Ascending aorta (tissue), 2 donors: ENCODE measurements around the gene SYNE3. TPM values are rescaled to one million over a fixed set of nuclear protein-coding genes. Genes with fewer than 3 reads are reported as not detected.

ENCODE experiments used
- DNase-seq, 2 donors: peaks; one replicate each; pipeline ENCODE4 v3.0.0-alpha.2; 2019; ENCODE audit warnings: low spot score in 2 of 2
- H3K27ac ChIP-seq, 2 donors: fragments of 200-600 bp; sonication (generic); one replicate each; pipeline ENCODE4 v1.5.1; 2016 to 2017; ENCODE audit warnings: mild to moderate bottlenecking in 1 of 2
- H3K27me3 ChIP-seq: fragments of 200-600 bp; sonication (generic); one replicate; pipeline ENCODE4 v1.5.1; 2017
- H3K36me3 ChIP-seq, 2 donors: fragments of 200-600 bp; sonication (generic); one replicate each; pipeline ENCODE4 v1.5.1; 2016
- H3K4me1 ChIP-seq, 2 donors: fragments of 200-600 bp; sonication (generic); one replicate each; pipeline ENCODE4 v1.5.1; 2016 to 2017; ENCODE audit warnings: mild to moderate bottlenecking in 1 of 2
- H3K4me3 ChIP-seq, 2 donors: fragments of 200-600 bp; sonication (generic); one replicate each; pipeline ENCODE4 v1.5.1; 2016 to 2017; ENCODE audit warnings: mild to moderate bottlenecking in 1 of 2
- H3K9me3 ChIP-seq, 2 donors: fragments of 200-600 bp; sonication (generic); one replicate each; pipeline ENCODE4 v1.5.1; 2016
- CTCF ChIP-seq, 3 experiments: fragments of 200-600 bp in 2 of 3; fragments of 450-650 bp in 1 of 3; sonication (generic) in 2 of 3; IDR thresholded peaks; one replicate each; pipeline ENCODE4 v1.5.1; 2016 to 2019; ENCODE audit warnings: antibody characterized with exemption in 3 of 3, mild to moderate bottlenecking in 1 of 3, moderate library complexity in 1 of 3
- intact Hi-C: fragments of 100-400 bp; cut with DNase I; formaldehyde crosslinking; loops from one replicate; pipeline ENCODE4 v1.15.1; 2023
- total RNA-seq: library from RNA; depleted of rRNA; stranded (reverse); fragments of >200 nt; gene quantifications from one replicate; pipeline ENCODE4 v1.1.0, GENCODE V29; 2016

Gene SYNE3
- total RNA-seq, 1 donor from 2014 or later, result 84.1 TPM

- no peak for DNase-seq
- Histone ChIP-seq H3K27me3 (no peaks in the 10 kb centered on the region), H3K4me1 (peaks cover 25 to 53% of the 10 kb centered on the region in 2 donors), H3K27ac (peak overlapping the region; percentile 53 to 60), H3K9me3 (no peaks in the 10 kb centered on the region), H3K36me3 (no peaks in the 10 kb centered on the region), H3K4me3 (no peak overlapping the region)
- TF ChIP-seq CTCF (IDR thresholded peaks at IDR 0.05), result no peak
- intact Hi-C loops, result loop anchor here (5.0 to 10.0 kb wide), 4 partner anchors 206 to 1267 kb away; partner anchors contain the start of genes ATG2B, GSKIP, PAPOLA and VRK1
These were observed 14.2 kb upstream of the SYNE3 start for GRCh38 chr14:95530473-95531276.

- no peak for DNase-seq
- H3K36me3 ChIP-seq, result no peaks in the 10 kb centered on the region
- no peak for TF ChIP-seq CTCF (IDR thresholded peaks at IDR 0.05)
- no peak overlapping the region for H3K27ac ChIP-seq
- H3K4me1 ChIP-seq, result peaks cover 20 to 63% of the 10 kb centered on the region in 2 donors
- no peak overlapping the region for H3K4me3 ChIP-seq
- H3K27me3 ChIP-seq, result no peaks in the 10 kb centered on the region
- no peaks in the 10 kb centered on the region for H3K9me3 ChIP-seq
- intact Hi-C loops, result no loop called here
These were observed 12.8 kb upstream of the SYNE3 start for GRCh38 chr14:95529216-95529615.

DNA sequence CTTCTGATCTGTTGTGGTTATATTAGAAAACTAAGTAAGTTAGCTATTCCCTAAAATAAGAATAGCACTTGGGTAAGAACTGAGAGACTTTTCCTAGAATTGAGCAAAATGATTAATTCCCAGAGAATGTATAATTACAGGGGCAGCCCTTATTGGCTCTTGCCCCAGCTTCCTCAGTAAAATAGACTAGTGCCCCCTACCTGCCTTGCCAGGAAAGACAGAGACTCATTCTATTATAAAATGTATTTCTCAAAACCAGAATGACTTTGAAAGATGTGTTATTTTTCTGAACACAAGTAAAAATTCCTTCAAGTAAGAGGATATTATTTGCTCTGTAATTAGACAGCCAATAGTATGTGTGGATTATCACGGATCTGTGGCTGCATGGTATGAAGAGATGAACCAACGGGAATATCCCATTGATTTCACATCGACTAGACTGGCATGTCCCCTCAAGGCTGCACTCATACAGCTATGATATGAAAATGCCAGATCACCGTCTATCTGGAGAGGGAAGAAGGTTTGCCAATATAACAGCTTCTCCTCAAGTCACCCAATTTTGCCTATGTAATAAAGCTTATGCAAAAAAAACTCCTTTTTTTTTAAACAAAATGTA is 11.0 kb upstream of the SYNE3 start:
- H3K4me1 ChIP-seq, result peaks cover 11 to 60% of the 10 kb centered on the region in 2 donors
- peak overlapping the region; percentile 81 to 83 for H3K27ac ChIP-seq
- peak in 1 of 2 donors; percentile 89 for DNase-seq

DNA sequence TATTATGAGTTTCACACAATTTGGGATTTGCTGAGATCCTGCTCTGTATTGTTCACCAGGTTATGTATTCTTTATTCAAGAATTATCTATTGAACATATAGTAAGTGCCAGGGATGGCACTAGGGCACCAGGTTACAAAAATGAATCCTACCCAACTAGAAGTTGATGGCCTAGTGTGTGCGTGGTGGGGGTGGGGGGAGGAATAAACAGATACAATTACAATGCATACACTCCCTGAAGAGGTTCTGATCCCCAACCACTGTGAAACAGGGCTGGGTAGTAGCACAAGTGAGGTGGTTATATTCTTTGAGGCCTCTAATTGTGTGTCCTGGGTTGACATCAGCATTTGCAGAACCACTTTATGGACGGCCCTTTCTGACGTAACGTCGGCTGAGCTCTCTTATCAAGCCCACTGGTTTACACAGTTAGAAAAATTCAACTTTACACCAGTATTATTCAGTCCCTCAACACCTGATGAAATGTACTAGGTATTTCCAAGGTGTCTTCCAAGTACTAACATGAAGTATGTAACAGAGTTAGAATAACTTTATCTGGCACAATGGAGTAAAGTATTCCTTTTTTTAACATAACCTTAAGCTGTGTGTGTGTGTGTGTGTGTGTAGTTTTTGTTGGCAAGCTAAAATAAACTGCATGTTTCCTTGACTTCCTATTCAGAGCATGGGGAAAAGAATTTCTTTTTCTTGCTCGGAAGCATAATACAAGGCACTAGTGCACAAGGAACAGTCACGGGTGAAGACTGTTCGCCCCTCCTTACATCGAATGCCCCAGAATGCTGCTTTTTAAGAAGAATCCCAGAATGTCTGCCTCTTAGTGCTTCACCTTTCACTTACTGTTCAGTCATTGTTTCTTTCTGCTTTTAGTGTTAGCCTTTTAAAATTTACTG is 10.3 kb upstream of the SYNE3 start:
- no peaks in the 10 kb centered on the region for H3K27me3 ChIP-seq
- peaks cover 7 to 53% of the 10 kb centered on the region in 2 donors for H3K4me1 ChIP-seq
- DNase-seq, result no peak
- H3K36me3 ChIP-seq, result no peaks in the 10 kb centered on the region
- peak overlapping the region; percentile 81 to 83 for H3K27ac ChIP-seq
- peak overlapping the region in 1 of 2 donors; percentile 36 for H3K4me3 ChIP-seq
- no peaks in the 10 kb centered on the region for H3K9me3 ChIP-seq
- TF ChIP-seq CTCF (IDR thresholded peaks at IDR 0.05), result no peak
- intact Hi-C loops, result loop anchor here (1.0 to 2.0 kb wide), 4 partner anchors 7 to 84 kb away; no protein-coding TSS in a partner anchor

More for the DNA sequence above, 11.0 kb upstream of the SYNE3 start:
- peak overlapping the region in 1 of 2 donors; percentile 36 for H3K4me3 ChIP-seq
- intact Hi-C loops, result loop anchor here (1.0 to 2.0 kb wide), 4 partner anchors 8 to 85 kb away; no protein-coding TSS in a partner anchor
- H3K36me3 ChIP-seq, result no peaks in the 10 kb centered on the region
- H3K27me3 ChIP-seq, result no peaks in the 10 kb centered on the region
- peak; percentile 76 to 87 (median 84) for TF ChIP-seq CTCF (IDR thresholded peaks at IDR 0.05)
- no peaks in the 10 kb centered on the region for H3K9me3 ChIP-seq

- DNase-seq, result no peak
These were observed 9.5 kb upstream of the SYNE3 start for GRCh38 chr14:95525999-95526398.

More at GRCh38 chr14:95525999-95526398, 9.5 kb upstream of the SYNE3 start:
- Histone ChIP-seq H3K36me3 (no peaks in the 10 kb centered on the region), H3K4me3 (no peak overlapping the region), H3K9me3 (no peaks in the 10 kb centered on the region), H3K27me3 (no peaks in the 10 kb centered on the region), H3K4me1 (peaks cover 7 to 47% of the 10 kb centered on the region in 2 donors), H3K27ac (peak overlapping the region; percentile 81 to 83)
- TF ChIP-seq CTCF (IDR thresholded peaks at IDR 0.05), result no peak
- intact Hi-C loops, result loop anchor here (2.0 kb wide), 2 partner anchors 19 to 43 kb away; no protein-coding TSS in a partner anchor
